Small intestine (tissue), 7 donors: Measurements from ENCODE around the gene CDK6. TPM values are rescaled to one million over a fixed set of nuclear protein-coding genes. Genes with fewer than 3 reads are reported as not detected.
A peak's percentile ranks its signal among the peaks of the same experiment; 100 is the strongest.

ENCODE experiments used
- DNase-seq, 2 donors: peaks; one replicate each; pipeline versions ENCODE4 v3.0.0 to v3.0.0-alpha.2; 2013
- FAIRE-seq: peaks from 2 replicates; lab custom pipeline; 2012; peaks lifted over from hg19 to GRCh38; lab: Jason Lieb, UNC
- H3K27ac ChIP-seq, 3 donors: one replicate each; pipeline ENCODE4 v1.5.1; 2013; ENCODE audit warnings: low read length in 2 of 3, mild to moderate bottlenecking in 2 of 3, control low read depth in 1 of 3, inconsistent platforms in 1 of 3, low read depth in 1 of 3, moderate library complexity in 1 of 3
- H3K27me3 ChIP-seq, 3 donors: one replicate each; pipeline ENCODE4 v1.6.1; 2013; ENCODE audit warnings: low read length in 3 of 3, inconsistent platforms in 1 of 3; ENCODE audit not compliant: control insufficient read depth in 3 of 3, insufficient read depth in 3 of 3
- H3K36me3 ChIP-seq, 3 donors: one replicate each; pipeline ENCODE4 v1.6.1; 2013; ENCODE audit warnings: low read length in 3 of 3, inconsistent platforms in 1 of 3, low read depth in 1 of 3, mild to moderate bottlenecking in 1 of 3, moderate library complexity in 1 of 3; ENCODE audit not compliant: control insufficient read depth in 3 of 3, insufficient read depth in 2 of 3
- H3K4me1 ChIP-seq, 3 donors: one replicate each; pipeline ENCODE4 v1.6.1; 2013; ENCODE audit warnings: low read length in 2 of 3, inconsistent platforms in 1 of 3, low read depth in 1 of 3, mild to moderate bottlenecking in 1 of 3, moderate library complexity in 1 of 3; ENCODE audit not compliant: control insufficient read depth in 3 of 3, insufficient read depth in 2 of 3
- H3K4me3 ChIP-seq, 3 donors: one replicate each; pipeline ENCODE4 v1.5.1; 2013; ENCODE audit warnings: low read length in 3 of 3, control low read depth in 1 of 3, inconsistent platforms in 1 of 3, low read depth in 1 of 3, mild to moderate bottlenecking in 1 of 3, moderate library complexity in 1 of 3
- H3K9me3 ChIP-seq, 2 donors: one replicate each; pipeline ENCODE4 v1.6.1; 2013; ENCODE audit warnings: low read depth in 1 of 2, low read length in 1 of 2; ENCODE audit not compliant: control insufficient read depth in 2 of 2, insufficient read depth in 1 of 2
- WGBS, 3 donors: extraction: QIAGEN DNeasy Blood & Tissue Kit; methylation state at CpG; one replicate each; pipeline ENCODE4 v1.1.7; 2013; 5-methylcytosine and 5-hydroxymethylcytosine counted together
- polyA plus RNA-seq, 4 donors: library from polyadenylated mRNA; stranded (reverse) in 3 of 4; unstranded in 1 of 4; fragments of 200-250 nt in 3 of 4; fragments of 120-200 nt in 1 of 4; gene quantifications; one replicate each; pipeline versions ENCODE4 v1.2.1 to v1.2.3, GENCODE V29; 2013
- donor health status: healthy with polysubstance abuse.
- donor health status: control.
- donor health status: control.
- donor health status: Bipolar disorder and iron deficiency.
- donor health status: healthy.

CDK6 gene
- polyA plus RNA-seq, 4 donors = 1.6 to 28.0 (median 8.1) TPM

GRCh38 chr7:92655346-92655884 is 181.0 kb downstream of the CDK6 start:
- WGBS, 3 donors = 78 to 92% (median 80%) methylated on average over 1 of the region's 1 CpG
- Histone ChIP-seq H3K9me3 (no peaks in the 10 kb centered on the region), H3K27me3 (no peaks in the 10 kb centered on the region), H3K4me1 (peaks cover 0 to 9% (median 0%) of the 10 kb centered on the region in 3 donors), H3K4me3 (no peak overlapping the region), H3K27ac (no peak overlapping the region), H3K36me3 (no peaks in the 10 kb centered on the region)
- DNase-seq (no peak), FAIRE-seq (no peak)

DNA sequence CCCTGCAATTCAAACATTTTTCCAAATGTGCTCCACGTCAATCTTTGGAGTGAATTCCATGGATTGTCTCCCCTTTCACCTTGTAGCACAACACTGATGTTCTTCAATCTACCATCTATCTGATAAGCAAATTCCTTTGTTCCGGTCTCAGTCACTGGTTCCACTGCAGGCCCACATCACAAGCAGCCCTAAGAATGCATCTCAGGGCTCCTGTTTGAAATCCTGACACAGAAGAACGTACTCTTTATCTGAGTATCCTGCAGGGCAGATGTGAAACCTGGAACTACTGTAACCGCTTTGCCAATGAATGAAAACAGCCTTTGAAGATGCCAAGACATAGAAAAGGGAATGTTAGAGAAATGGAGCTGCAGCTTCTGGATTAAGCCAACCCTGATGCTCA is 183.2 kb downstream of the CDK6 start:
- Histone ChIP-seq H3K27ac (no peak overlapping the region), H3K27me3 (no peaks in the 10 kb centered on the region), H3K9me3 (no peaks in the 10 kb centered on the region), H3K4me1 (peaks cover 0 to 19% (median 3%) of the 10 kb centered on the region in 3 donors), H3K4me3 (no peak overlapping the region), H3K36me3 (no peaks in the 10 kb centered on the region)
- DNase-seq (no peak), FAIRE-seq (no peak)
- 66 to 83% (median 77%) methylated on average over 4 of the region's 4 CpGs for WGBS, 3 donors

GRCh38 chr7:92652536-92652935 is 183.8 kb downstream of the CDK6 start:
- Histone ChIP-seq H3K4me3 (no peak overlapping the region), H3K36me3 (no peaks in the 10 kb centered on the region), H3K4me1 (peaks cover 2 to 25% (median 7%) of the 10 kb centered on the region in 3 donors), H3K27ac (no peak overlapping the region), H3K27me3 (no peaks in the 10 kb centered on the region), H3K9me3 (no peaks in the 10 kb centered on the region)
- FAIRE-seq (no peak), DNase-seq (peak in 1 of 2 donors; percentile 69)
- WGBS, 3 donors = 8 to 55% (median 15%) methylated on average over 2 of the region's 2 CpGs

- Histone ChIP-seq H3K27ac (no peak overlapping the region), H3K36me3 (no peaks in the 10 kb centered on the region), H3K9me3 (no peaks in the 10 kb centered on the region), H3K4me3 (no peak overlapping the region), H3K4me1 (peaks cover 6 to 43% (median 13%) of the 10 kb centered on the region in 3 donors), H3K27me3 (no peaks in the 10 kb centered on the region)
- WGBS, 3 donors = 36 to 53% (median 50%) methylated on average over 3 of the region's 3 CpGs
- peak; percentile 60 to 66 for DNase-seq
- FAIRE-seq = no peak
Measured at GRCh38 chr7:92650391-92650790, 186.0 kb downstream of the CDK6 start.

- Histone ChIP-seq H3K36me3 (no peaks in the 10 kb centered on the region), H3K27me3 (no peaks in the 10 kb centered on the region), H3K4me1 (peaks cover 7 to 60% (median 19%) of the 10 kb centered on the region in 3 donors), H3K4me3 (no peak overlapping the region), H3K27ac (peak overlapping the region in 2 of 3 donors; percentile 11 to 24), H3K9me3 (no peaks in the 10 kb centered on the region)
- FAIRE-seq (no peak), DNase-seq (no peak)
- 61 to 71% (median 64%) methylated on average over 4 of the region's 4 CpGs for WGBS, 3 donors
Measured at GRCh38 chr7:92648067-92648466, 188.3 kb downstream of the CDK6 start.

DNA sequence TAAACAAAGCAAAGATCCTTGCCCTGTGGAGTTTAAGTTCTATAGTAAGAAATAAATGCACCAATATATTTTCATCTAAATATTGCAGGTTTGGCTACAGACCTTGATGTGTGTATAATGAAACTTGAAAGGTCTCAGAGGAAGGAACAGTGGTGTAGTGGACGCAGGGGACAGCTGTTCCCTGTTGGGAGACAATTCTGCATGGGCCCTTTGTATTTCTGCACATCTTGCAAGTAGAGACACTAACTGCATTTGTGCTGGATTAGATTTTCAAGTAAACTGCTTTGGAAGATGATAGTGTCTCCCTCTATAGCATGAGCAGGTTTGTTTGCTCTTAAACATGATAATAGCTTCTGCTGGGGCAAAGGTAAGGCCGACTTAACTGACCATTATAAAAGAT is 188.7 kb downstream of the CDK6 start:
- 35 to 75% (median 43%) methylated on average over 2 of the region's 2 CpGs for WGBS, 3 donors
- H3K4me1 ChIP-seq = peaks cover 7 to 57% (median 19%) of the 10 kb centered on the region in 3 donors
- H3K9me3 ChIP-seq = no peaks in the 10 kb centered on the region
- peak overlapping the region in 2 of 3 donors; percentile 11 to 24 for H3K27ac ChIP-seq
- no peaks in the 10 kb centered on the region for H3K27me3 ChIP-seq
- DNase-seq (peak in 1 of 2 donors; percentile 46), FAIRE-seq (no peak)
- H3K36me3 ChIP-seq = peaks cover 0 to 3% (median 0%) of the 10 kb centered on the region in 3 donors
- no peak overlapping the region for H3K4me3 ChIP-seq

GRCh38 chr7:92647011-92647625 is 189.3 kb downstream of the CDK6 start:
- Histone ChIP-seq H3K4me3 (no peak overlapping the region), H3K9me3 (no peaks in the 10 kb centered on the region), H3K27ac (no peak overlapping the region), H3K4me1 (peaks cover 7 to 53% (median 22%) of the 10 kb centered on the region in 3 donors), H3K27me3 (no peaks in the 10 kb centered on the region), H3K36me3 (peaks cover 0 to 3% (median 0%) of the 10 kb centered on the region in 3 donors)
- FAIRE-seq = no peak
- 34 to 66% (median 51%) methylated on average over 5 of the region's 5 CpGs for WGBS, 3 donors
- DNase-seq = no peak

DNA sequence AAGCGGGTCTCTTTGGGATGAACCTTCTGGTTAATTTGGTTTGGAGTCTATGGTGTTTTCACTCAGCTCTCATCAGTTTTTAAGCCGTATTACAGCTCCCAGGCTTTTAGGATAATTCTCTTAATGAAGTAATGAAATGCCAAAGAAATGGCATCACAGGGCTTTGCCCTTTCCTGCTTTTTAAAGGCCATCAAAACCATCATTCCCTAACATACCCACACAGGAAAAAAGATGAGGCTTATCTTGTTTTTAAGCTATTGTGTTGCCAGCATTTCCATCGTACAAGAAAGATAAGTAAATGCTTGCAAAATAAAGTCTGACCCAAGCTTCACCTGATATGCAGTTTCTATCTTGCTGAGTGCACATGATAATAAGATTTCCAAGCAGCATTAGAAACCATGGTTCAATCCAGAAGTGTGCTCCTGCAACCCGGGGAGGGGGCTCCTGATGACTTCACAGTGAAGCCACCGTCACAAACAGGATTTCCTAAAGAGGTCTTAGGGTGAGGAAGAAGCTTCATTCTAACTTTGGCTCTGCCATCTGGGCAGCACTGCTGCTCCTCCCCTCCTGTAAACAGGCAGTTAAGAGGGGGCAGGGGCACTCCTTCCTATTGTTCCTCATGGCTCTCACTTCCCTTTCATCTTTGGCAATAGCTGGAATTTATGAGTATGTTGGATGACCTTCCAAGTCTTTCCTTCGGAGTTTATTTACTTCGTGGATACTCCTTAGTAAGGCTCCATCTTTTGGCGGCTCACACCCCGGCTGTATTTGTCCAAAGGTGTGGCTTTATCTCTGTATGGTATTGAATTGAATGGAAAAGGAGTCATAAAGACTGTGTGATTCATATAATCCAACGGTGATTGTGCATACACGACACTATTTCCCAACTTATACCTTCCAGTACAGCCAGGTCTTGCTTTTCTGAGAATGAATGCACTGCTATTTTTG is 191.0 kb downstream of the CDK6 start:
- Histone ChIP-seq H3K4me3 (no peak overlapping the region), H3K27me3 (no peaks in the 10 kb centered on the region), H3K9me3 (no peaks in the 10 kb centered on the region), H3K27ac (peak overlapping the region; percentile 32 to 72 (median 60)), H3K36me3 (peaks cover 0 to 6% (median 0%) of the 10 kb centered on the region in 3 donors), H3K4me1 (peaks cover 7 to 51% (median 23%) of the 10 kb centered on the region in 3 donors)
- FAIRE-seq = no peak
- peak; percentile 88 to 96 for DNase-seq
- 10 to 38% (median 29%) methylated on average over 11 of the region's 11 CpGs for WGBS, 3 donors
